SK-N-MC (cell line): Measurements from ENCODE around the gene TMA7.

Source experiments
- EZH2 ChIP-seq: fragments of 200-600 bp; sonication (generic); IDR thresholded peaks from one replicate; pipeline ENCODE4 v1.6.1; 2017; ENCODE audit warnings: antibody characterized with exemption
- POLR2AphosphoS5 ChIP-seq: IDR thresholded peaks from 2 replicates; pipeline ENCODE4 v1.6.1; 2012; ENCODE audit warnings: mild to moderate bottlenecking, low read depth, low read length, borderline replicate concordance

- TF ChIP-seq EZH2 (no peak), POLR2AphosphoS5 (no peak)
Observed at GRCh38 chr3:48472673-48472922, 32.5 kb downstream of the TMA7 start.
